ENCODE results near the gene AKAP10.
"Not testable (repeated sequence)": the region's sequence is repeated elsewhere in the genome, so short reads cannot be mapped to it uniquely, and the experiment has no call there.

AKAP10 gene

GRCh38 chr17:19977293-19978208, at the start of gene AKAP10:
TSS of gene AKAP10 (minus strand) at chr17:19977828. CDS start at chr17:19977679, 149 bp downstream.
- in situ Hi-C loops (cut with HindIII; ENCODE audit: low sequenced_read_pairs): loop anchor here (25.0 kb wide), 1 partner anchor 135 kb away; no protein-coding TSS in a partner anchor

- in situ Hi-C loops (cut with HindIII; ENCODE audit: low sequenced_read_pairs): no loop called here
Observed at GRCh38 chr17:20026960-20027359, 49.3 kb upstream of the AKAP10 start.

- in situ Hi-C loops (cut with HindIII; ENCODE audit: low sequenced_read_pairs): no loop called here
Observed at GRCh38 chr17:20022701-20023100, 45.1 kb upstream of the AKAP10 start.

- in situ Hi-C loops (cut with HindIII; ENCODE audit: low sequenced_read_pairs): not testable (repeated sequence)
Observed at GRCh38 chr17:20016475-20016992, 38.9 kb upstream of the AKAP10 start.

- in situ Hi-C loops (cut with HindIII; ENCODE audit: low sequenced_read_pairs): no loop called here
Observed at GRCh38 chr17:20012017-20012536, 34.4 kb upstream of the AKAP10 start.

- in situ Hi-C loops (cut with HindIII; ENCODE audit: low sequenced_read_pairs): no loop called here
Observed at GRCh38 chr17:20010936-20011335, 33.3 kb upstream of the AKAP10 start.

- in situ Hi-C loops (cut with HindIII; ENCODE audit: low sequenced_read_pairs): no loop called here
Observed at GRCh38 chr17:20010099-20010863, 32.7 kb upstream of the AKAP10 start.

- in situ Hi-C loops (cut with HindIII; ENCODE audit: low sequenced_read_pairs): no loop called here
Observed at GRCh38 chr17:20009302-20010098, 31.9 kb upstream of the AKAP10 start, which contains the start of gene SPECC1. TSS of gene SPECC1 (plus strand) at chr17:20009359. CDS start at chr17:20096652, 87,293 bp downstream.

GRCh38 chr17:20009052-20009301, 31.3 kb upstream of the AKAP10 start:
- in situ Hi-C loops (cut with HindIII; ENCODE audit: low sequenced_read_pairs): no loop called here

GRCh38 chr17:20008242-20009051, 30.8 kb upstream of the AKAP10 start:
- in situ Hi-C loops (cut with HindIII; ENCODE audit: low sequenced_read_pairs): no loop called here

- in situ Hi-C loops (cut with HindIII; ENCODE audit: low sequenced_read_pairs): loop anchor here (25.0 kb wide), 1 partner anchor 116 kb away; no protein-coding TSS in a partner anchor
Observed at GRCh38 chr17:19996502-19996901, 18.9 kb upstream of the AKAP10 start.

- in situ Hi-C loops (cut with HindIII; ENCODE audit: low sequenced_read_pairs): loop anchor here (25.0 kb wide), 1 partner anchor 116 kb away; no protein-coding TSS in a partner anchor
Observed at GRCh38 chr17:19996086-19996485, 18.5 kb upstream of the AKAP10 start.

- in situ Hi-C loops (cut with HindIII; ENCODE audit: low sequenced_read_pairs): loop anchor here (25.0 kb wide), 1 partner anchor 119 kb away; no protein-coding TSS in a partner anchor
Observed at GRCh38 chr17:19992803-19993713, 15.4 kb upstream of the AKAP10 start.

- in situ Hi-C loops (cut with HindIII; ENCODE audit: low sequenced_read_pairs): loop anchor here (25.0 kb wide), 1 partner anchor 121 kb away; no protein-coding TSS in a partner anchor
Observed at GRCh38 chr17:19991252-19991885, 13.7 kb upstream of the AKAP10 start.

- in situ Hi-C loops (cut with HindIII; ENCODE audit: low sequenced_read_pairs): loop anchor here (25.0 kb wide), 1 partner anchor 124 kb away; no protein-coding TSS in a partner anchor
Observed at GRCh38 chr17:19987897-19988296, 10.3 kb upstream of the AKAP10 start.

- in situ Hi-C loops (cut with HindIII; ENCODE audit: low sequenced_read_pairs): loop anchor here (25.0 kb wide), 1 partner anchor 125 kb away; no protein-coding TSS in a partner anchor
Observed at GRCh38 chr17:19986941-19987861, 9.6 kb upstream of the AKAP10 start.
